Testis (tissue), 2 donors: ENCODE measurements around the gene ATOSA.

ENCODE experiments used
- POLR2A ChIP-seq: fragments of 450-650 bp; IDR thresholded peaks from one replicate; pipeline ENCODE4 v1.6.1; 2017; ENCODE audit warnings: antibody characterized with exemption, mild to moderate bottlenecking, moderate library complexity
- TF ChIP-seq, protein P1 (sequence below), 3 experiments: fragments of 450-650 bp in 2 of 3; fragments of 200-600 bp in 1 of 3; sonication (generic) in 1 of 3; IDR thresholded peaks; one replicate each; pipeline ENCODE4 v1.5.1; 2016 to 2019; ENCODE audit warnings: antibody characterized with exemption in 3 of 3, mild to moderate bottlenecking in 2 of 3, moderate library complexity in 1 of 3

DNA sequence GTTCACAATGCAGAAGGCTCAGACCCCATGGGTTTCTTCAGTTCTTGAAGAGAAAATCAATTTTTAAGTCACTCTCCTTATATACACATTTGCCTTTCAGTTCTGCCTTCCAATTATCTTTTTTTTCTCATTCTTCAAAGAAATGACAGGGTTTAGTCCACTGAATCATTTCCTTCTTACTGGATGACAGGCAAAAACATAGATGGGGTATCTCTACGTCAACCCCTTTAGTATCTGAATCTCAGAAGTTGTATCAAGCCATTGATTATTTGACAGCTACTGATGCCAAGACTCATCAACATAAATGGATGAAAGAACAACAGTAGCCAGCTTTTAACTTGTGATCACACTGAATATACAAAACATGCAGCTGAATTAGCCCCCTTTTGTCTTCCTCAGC lies 6.5 kb downstream of the ATOSA start:
- no peak for TF ChIP-seq POLR2A
- TF ChIP-seq, protein P1, sequence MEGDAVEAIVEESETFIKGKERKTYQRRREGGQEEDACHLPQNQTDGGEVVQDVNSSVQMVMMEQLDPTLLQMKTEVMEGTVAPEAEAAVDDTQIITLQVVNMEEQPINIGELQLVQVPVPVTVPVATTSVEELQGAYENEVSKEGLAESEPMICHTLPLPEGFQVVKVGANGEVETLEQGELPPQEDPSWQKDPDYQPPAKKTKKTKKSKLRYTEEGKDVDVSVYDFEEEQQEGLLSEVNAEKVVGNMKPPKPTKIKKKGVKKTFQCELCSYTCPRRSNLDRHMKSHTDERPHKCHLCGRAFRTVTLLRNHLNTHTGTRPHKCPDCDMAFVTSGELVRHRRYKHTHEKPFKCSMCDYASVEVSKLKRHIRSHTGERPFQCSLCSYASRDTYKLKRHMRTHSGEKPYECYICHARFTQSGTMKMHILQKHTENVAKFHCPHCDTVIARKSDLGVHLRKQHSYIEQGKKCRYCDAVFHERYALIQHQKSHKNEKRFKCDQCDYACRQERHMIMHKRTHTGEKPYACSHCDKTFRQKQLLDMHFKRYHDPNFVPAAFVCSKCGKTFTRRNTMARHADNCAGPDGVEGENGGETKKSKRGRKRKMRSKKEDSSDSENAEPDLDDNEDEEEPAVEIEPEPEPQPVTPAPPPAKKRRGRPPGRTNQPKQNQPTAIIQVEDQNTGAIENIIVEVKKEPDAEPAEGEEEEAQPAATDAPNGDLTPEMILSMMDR (IDR thresholded peaks at IDR 0.05) = no peak
